SK-N-SH treated with all-trans-retinoic acid at 6 μM for 48 hours (cell line): ENCODE results near the gene CACNA2D4.

Experiments used
- ATAC-seq: fragments of 200-7000 bp; cut with Tn5 transposase; 3 replicates; pipeline ENCODE4 v1.9.1; 2020; ENCODE audit warnings: mild to moderate bottlenecking, moderate library complexity
- ARNTL ChIP-seq: fragments of 450-650 bp; formaldehyde crosslinking; IDR thresholded peaks from 2 replicates; pipeline ENCODE4 v1.5.0; 2020; ENCODE audit warnings: low read depth, mild to moderate bottlenecking, moderate library complexity, borderline replicate concordance
- BACH2 ChIP-seq: fragments of 250-450 bp; sonication (Bioruptor Pico); IDR thresholded peaks from 2 replicates; pipeline ENCODE4 v1.9.0; 2021; ENCODE audit warnings: mild to moderate bottlenecking, borderline replicate concordance
- CSDC2 ChIP-seq: fragments of 250-450 bp; sonication (Bioruptor Pico); IDR thresholded peaks from 2 replicates; pipeline ENCODE4 v1.5.0; 2020; ENCODE audit warnings: mild to moderate bottlenecking, moderate library complexity
- ESRRG ChIP-seq: fragments of 250-450 bp; sonication (Bioruptor Pico); IDR thresholded peaks from 2 replicates; pipeline ENCODE4 v1.6.1; 2021; ENCODE audit warnings: mild to moderate bottlenecking
- GLIS3 ChIP-seq: fragments of 250-450 bp; sonication (Bioruptor Pico); IDR thresholded peaks from 2 replicates; pipeline ENCODE4 v1.5.0; 2020; ENCODE audit warnings: mild to moderate bottlenecking, moderate library complexity
- ISL1 ChIP-seq: fragments of 250-450 bp; sonication (Bioruptor Pico); IDR thresholded peaks from 2 replicates; pipeline ENCODE4 v2.1.2; 2022; ENCODE audit warnings: mild to moderate bottlenecking, moderate library complexity
- OSR1 ChIP-seq: fragments of 250-450 bp; sonication (Bioruptor Pico); IDR thresholded peaks from 2 replicates; pipeline ENCODE4 v1.8.0; 2022; ENCODE audit warnings: moderate library complexity, mild to moderate bottlenecking, inconsistent platforms
- PPARA ChIP-seq: fragments of 250-450 bp; sonication (Bioruptor Pico); IDR thresholded peaks from 2 replicates; pipeline ENCODE4 v1.5.0; 2020; ENCODE audit warnings: mild to moderate bottlenecking, borderline replicate concordance
- RARB ChIP-seq: fragments of 250-450 bp; sonication (Bioruptor Pico); IDR thresholded peaks from 2 replicates; pipeline ENCODE4 v1.8.0; 2021; ENCODE audit warnings: mild to moderate bottlenecking, moderate library complexity
- SNAI2 ChIP-seq: fragments of 250-450 bp; sonication (Bioruptor Pico); IDR thresholded peaks from 2 replicates; pipeline ENCODE4 v1.5.0; 2020; ENCODE audit warnings: mild to moderate bottlenecking, moderate library complexity
- TCF4 ChIP-seq: fragments of 250-450 bp; sonication (Bioruptor Pico); IDR thresholded peaks from 2 replicates; pipeline ENCODE4 v1.8.0; 2021; ENCODE audit warnings: mild to moderate bottlenecking, moderate library complexity, borderline replicate concordance
- TOX ChIP-seq: fragments of 250-450 bp; sonication (Bioruptor Pico); IDR thresholded peaks from 2 replicates; pipeline ENCODE4 v1.8.0; 2021; ENCODE audit warnings: mild to moderate bottlenecking, moderate library complexity, borderline replicate concordance
- ZC3H10 ChIP-seq: fragments of 250-450 bp; sonication (Bioruptor Pico); IDR thresholded peaks from 2 replicates; pipeline ENCODE4 v1.5.1; 2021; ENCODE audit warnings: mild to moderate bottlenecking, moderate library complexity
- ZFP3 ChIP-seq: fragments of 250-450 bp; sonication (Bioruptor Pico); IDR thresholded peaks from 2 replicates; pipeline ENCODE4 v1.5.0; 2020; ENCODE audit warnings: mild to moderate bottlenecking, moderate library complexity
- ZNF565 ChIP-seq: fragments of 450-650 bp; formaldehyde crosslinking; conservative IDR thresholded peaks from 2 replicates; pipeline ENCODE4 v1.5.0; 2020; ENCODE audit warnings: low read depth, mild to moderate bottlenecking, moderate library complexity
- ZNF70 ChIP-seq: fragments of 450-650 bp; formaldehyde crosslinking; IDR thresholded peaks from 2 replicates; pipeline ENCODE4 v1.5.0; 2020; ENCODE audit warnings: mild to moderate bottlenecking, moderate library complexity
- ZNF8 ChIP-seq: fragments of 450-650 bp; formaldehyde crosslinking; IDR thresholded peaks from 2 replicates; pipeline ENCODE4 v1.5.0; 2020; ENCODE audit warnings: mild to moderate bottlenecking, moderate library complexity
- TF ChIP-seq, protein P1 (sequence below): fragments of 250-450 bp; sonication (Bioruptor Pico); IDR thresholded peaks from 2 replicates; pipeline ENCODE4 v1.8.0; 2020; ENCODE audit warnings: mild to moderate bottlenecking, moderate library complexity, borderline replicate concordance
- TF ChIP-seq, protein P2 (sequence below): fragments of 250-450 bp; sonication (Bioruptor Pico); IDR thresholded peaks from 2 replicates; pipeline ENCODE4 v1.8.0; 2021; ENCODE audit warnings: low read depth, mild to moderate bottlenecking, moderate library complexity, borderline replicate concordance
- TF ChIP-seq, protein P3 (sequence below): fragments of 250-450 bp; sonication (Bioruptor Pico); IDR thresholded peaks from 2 replicates; pipeline ENCODE4 v1.5.0; 2020; ENCODE audit warnings: mild to moderate bottlenecking, moderate library complexity
- TF ChIP-seq, protein P4 (sequence below): fragments of 250-450 bp; sonication (Bioruptor Pico); IDR thresholded peaks from 2 replicates; pipeline ENCODE4 v1.5.1; 2020; ENCODE audit warnings: low read depth, mild to moderate bottlenecking, moderate library complexity

Gene CACNA2D4

DNA sequence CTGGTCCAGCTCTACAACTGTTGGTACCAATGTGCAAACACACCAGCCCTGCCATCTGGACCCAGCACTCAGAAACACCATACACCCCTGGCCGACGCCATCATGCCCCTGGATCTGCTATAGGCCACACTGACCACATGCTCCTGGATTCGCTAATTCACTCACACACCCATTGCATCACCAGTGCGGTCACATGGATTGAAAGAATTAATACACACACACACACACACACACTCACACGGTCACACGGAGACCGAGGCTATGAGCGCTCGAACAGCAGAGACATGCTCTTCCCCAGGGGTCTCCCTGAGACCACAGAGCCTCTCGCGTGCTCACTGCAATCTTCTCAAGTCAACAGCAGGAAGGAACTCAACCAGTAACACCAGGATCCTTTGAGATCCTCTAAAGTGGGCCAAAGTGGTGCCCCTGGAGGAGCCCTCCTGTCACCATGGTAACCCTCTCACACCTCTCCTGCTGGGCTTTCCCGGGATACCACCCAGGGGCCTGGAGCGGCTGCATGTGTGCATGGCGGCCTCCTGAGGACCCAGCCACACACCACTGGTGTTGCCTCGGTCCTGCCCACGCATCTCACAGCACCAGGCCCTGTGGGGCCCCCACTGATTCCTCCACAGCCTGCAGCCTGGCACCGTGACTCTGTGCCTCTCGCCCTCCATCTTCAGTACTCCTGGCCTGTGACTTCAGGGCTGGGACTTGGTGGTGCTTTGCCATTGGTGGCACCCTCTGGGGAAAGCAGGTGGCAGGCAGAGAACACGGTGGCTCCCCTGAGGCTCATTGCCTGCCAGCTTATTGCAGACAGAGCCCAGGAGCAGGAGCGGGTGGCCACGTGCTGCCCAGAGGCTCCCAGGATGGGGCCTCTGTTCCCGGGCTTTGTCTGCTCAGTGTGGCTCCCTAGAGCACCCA is 83.0 kb downstream of the CACNA2D4 start:
- TF ChIP-seq SNAI2 (no peak), ZFP3 (no peak), ZC3H10 (CRISPR knock-in tag) (no peak), TOX (CRISPR knock-in tag) (no peak), ZNF565 (CRISPR knock-in tag) (no peak), ESRRG (CRISPR knock-in tag) (no peak), ARNTL (CRISPR knock-in tag) (no peak), GLIS3 (CRISPR knock-in tag) (no peak), OSR1 (no peak), ISL1 (no peak), CSDC2 (no peak), ZNF8 (CRISPR knock-in tag) (no peak), ZNF70 (CRISPR knock-in tag) (no peak), BACH2 (CRISPR knock-in tag) (no peak), PPARA (CRISPR knock-in tag) (no peak)
- TF ChIP-seq, protein P1, sequence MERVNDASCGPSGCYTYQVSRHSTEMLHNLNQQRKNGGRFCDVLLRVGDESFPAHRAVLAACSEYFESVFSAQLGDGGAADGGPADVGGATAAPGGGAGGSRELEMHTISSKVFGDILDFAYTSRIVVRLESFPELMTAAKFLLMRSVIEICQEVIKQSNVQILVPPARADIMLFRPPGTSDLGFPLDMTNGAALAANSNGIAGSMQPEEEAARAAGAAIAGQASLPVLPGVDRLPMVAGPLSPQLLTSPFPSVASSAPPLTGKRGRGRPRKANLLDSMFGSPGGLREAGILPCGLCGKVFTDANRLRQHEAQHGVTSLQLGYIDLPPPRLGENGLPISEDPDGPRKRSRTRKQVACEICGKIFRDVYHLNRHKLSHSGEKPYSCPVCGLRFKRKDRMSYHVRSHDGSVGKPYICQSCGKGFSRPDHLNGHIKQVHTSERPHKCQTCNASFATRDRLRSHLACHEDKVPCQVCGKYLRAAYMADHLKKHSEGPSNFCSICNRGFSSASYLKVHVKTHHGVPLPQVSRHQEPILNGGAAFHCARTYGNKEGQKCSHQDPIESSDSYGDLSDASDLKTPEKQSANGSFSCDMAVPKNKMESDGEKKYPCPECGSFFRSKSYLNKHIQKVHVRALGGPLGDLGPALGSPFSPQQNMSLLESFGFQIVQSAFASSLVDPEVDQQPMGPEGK (CRISPR knock-in tag) = no peak
- TF ChIP-seq, protein P2, sequence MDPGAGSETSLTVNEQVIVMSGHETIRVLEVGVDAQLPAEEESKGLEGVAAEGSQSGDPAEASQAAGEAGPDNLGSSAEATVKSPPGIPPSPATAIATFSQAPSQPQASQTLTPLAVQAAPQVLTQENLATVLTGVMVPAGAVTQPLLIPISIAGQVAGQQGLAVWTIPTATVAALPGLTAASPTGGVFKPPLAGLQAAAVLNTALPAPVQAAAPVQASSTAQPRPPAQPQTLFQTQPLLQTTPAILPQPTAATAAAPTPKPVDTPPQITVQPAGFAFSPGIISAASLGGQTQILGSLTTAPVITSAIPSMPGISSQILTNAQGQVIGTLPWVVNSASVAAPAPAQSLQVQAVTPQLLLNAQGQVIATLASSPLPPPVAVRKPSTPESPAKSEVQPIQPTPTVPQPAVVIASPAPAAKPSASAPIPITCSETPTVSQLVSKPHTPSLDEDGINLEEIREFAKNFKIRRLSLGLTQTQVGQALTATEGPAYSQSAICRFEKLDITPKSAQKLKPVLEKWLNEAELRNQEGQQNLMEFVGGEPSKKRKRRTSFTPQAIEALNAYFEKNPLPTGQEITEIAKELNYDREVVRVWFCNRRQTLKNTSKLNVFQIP (CRISPR knock-in tag) = no peak
- TF ChIP-seq, protein P3, sequence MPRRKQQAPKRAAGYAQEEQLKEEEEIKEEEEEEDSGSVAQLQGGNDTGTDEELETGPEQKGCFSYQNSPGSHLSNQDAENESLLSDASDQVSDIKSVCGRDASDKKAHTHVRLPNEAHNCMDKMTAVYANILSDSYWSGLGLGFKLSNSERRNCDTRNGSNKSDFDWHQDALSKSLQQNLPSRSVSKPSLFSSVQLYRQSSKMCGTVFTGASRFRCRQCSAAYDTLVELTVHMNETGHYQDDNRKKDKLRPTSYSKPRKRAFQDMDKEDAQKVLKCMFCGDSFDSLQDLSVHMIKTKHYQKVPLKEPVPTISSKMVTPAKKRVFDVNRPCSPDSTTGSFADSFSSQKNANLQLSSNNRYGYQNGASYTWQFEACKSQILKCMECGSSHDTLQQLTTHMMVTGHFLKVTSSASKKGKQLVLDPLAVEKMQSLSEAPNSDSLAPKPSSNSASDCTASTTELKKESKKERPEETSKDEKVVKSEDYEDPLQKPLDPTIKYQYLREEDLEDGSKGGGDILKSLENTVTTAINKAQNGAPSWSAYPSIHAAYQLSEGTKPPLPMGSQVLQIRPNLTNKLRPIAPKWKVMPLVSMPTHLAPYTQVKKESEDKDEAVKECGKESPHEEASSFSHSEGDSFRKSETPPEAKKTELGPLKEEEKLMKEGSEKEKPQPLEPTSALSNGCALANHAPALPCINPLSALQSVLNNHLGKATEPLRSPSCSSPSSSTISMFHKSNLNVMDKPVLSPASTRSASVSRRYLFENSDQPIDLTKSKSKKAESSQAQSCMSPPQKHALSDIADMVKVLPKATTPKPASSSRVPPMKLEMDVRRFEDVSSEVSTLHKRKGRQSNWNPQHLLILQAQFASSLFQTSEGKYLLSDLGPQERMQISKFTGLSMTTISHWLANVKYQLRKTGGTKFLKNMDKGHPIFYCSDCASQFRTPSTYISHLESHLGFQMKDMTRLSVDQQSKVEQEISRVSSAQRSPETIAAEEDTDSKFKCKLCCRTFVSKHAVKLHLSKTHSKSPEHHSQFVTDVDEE = no peak
- TF ChIP-seq, protein P4, sequence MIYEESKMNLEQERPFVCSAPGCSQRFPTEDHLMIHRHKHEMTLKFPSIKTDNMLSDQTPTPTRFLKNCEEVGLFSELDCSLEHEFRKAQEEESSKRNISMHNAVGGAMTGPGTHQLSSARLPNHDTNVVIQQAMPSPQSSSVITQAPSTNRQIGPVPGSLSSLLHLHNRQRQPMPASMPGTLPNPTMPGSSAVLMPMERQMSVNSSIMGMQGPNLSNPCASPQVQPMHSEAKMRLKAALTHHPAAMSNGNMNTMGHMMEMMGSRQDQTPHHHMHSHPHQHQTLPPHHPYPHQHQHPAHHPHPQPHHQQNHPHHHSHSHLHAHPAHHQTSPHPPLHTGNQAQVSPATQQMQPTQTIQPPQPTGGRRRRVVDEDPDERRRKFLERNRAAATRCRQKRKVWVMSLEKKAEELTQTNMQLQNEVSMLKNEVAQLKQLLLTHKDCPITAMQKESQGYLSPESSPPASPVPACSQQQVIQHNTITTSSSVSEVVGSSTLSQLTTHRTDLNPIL (CRISPR knock-in tag) = no peak
- ATAC-seq = no peak

DNA sequence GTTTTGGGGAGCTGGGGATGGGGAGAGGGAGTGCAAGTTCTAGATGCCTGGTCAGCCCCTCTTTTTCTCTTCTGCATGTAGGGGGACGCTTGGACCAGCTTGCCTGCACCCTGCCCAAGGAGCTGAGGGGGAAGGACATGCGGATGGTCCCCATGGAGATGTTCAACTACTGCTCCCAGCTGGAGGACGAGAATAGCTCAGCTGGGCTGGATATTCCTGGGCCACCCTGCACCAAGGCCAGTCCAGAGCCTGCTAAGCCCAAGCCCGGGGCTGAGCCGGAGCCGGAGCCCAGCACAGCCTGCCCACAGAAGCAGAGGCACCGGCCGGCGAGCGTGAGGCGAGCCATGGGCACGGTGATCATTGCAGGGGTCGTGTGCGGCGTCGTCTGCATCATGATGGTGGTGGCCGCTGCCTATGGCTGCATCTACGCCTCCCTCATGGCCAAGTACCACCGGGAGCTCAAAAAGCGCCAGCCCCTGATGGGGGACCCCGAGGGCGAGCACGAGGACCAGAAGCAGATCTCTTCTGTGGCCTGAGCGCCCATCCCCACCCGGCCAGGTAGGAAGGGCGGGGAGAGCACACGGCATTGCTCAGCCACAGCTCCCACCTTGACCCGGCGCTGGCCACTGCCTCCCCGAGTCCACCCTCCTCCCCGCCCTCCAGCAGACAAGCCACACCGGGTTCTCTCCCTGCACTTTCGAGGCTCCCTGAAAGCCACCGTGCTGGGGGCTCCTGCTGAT is 84.1 kb downstream of the CACNA2D4 start:
- ATAC-seq = no peak
- TF ChIP-seq RARB (CRISPR knock-in tag) (no peak), ZNF70 (CRISPR knock-in tag) (no peak)

DNA sequence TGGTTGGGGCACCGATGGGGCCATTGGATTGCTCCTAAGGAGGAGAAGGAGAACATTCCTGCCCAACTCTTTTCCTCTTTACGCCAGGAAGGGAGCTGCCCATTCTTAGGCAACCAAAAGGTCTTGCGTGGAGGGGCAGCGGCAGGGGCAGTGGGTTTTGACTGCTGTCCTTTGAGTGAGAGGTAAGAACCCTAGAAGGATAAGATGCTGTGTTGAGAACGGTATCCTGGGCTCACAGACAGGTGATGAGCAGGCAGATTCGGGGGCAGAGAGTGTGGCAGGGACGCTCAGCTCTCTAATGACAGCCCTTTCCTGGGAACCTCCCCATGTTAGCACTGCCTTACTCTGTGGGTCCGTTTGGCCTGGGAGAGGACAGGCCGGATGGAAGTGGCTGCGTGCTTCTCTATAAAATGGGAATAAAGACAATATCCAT is 84.8 kb downstream of the CACNA2D4 start:
- ATAC-seq = no peak
- TF ChIP-seq OSR1 = no peak
- TF ChIP-seq, protein P3 = no peak
- TF ChIP-seq, protein P2 (CRISPR knock-in tag) = no peak
- TF ChIP-seq GLIS3 (CRISPR knock-in tag) = no peak
- TF ChIP-seq ISL1 = no peak
- no peak for TF ChIP-seq BACH2 (CRISPR knock-in tag)
- TF ChIP-seq ZNF8 (CRISPR knock-in tag) = no peak
- TF ChIP-seq ZNF565 (CRISPR knock-in tag) = no peak
- no peak for TF ChIP-seq ZFP3
- TF ChIP-seq PPARA (CRISPR knock-in tag) = no peak
- TF ChIP-seq TCF4 (CRISPR knock-in tag) = no peak
- no peak for TF ChIP-seq TOX (CRISPR knock-in tag)
- TF ChIP-seq RARB (CRISPR knock-in tag) = no peak
- no peak for TF ChIP-seq SNAI2
